Left cardiac atrium (tissue), 4 donors: Measurements from ENCODE around the gene GRIK4. TPM values are rescaled to one million over a fixed set of nuclear protein-coding genes. Genes with fewer than 3 reads are reported as not detected.

Experiments
- ATAC-seq, 2 donors: fragments of 200-7000 bp; cut with Tn5 transposase; one replicate each; pipeline ENCODE4 v1.9.1; 2020; ENCODE audit warnings: mild to moderate bottlenecking in 2 of 2, moderate library complexity in 2 of 2
- DNase-seq: peaks from one replicate; pipeline ENCODE4 v3.0.0-alpha.2; 2020
- intact Hi-C, 2 donors: fragments of 100-400 bp; cut with DNase I; formaldehyde crosslinking; loops; one replicate each; pipeline versions ENCODE4 v1.14.1 to v1.15.1; 2022 to 2023
- total RNA-seq, 2 donors: library from RNA; stranded (reverse); fragmentation: NEBNext Ultra II Directional; extraction: Animal tissue kit (Norgen Biotek cat#: 25700); gene quantifications; one replicate each; pipeline ENCODE4 v1.2.1, GENCODE V29; 2021
- donor health status: DM: no; HTN: yes; CAD: no.
- donor health status: DM: no; HTN: yes; CAD: no; lungs with severe emphysema.
- donor health status: DM: yes; HTN: yes; CAD: no.
- donor health status: Dilated cardiomyopathy.

Gene GRIK4
- total RNA-seq, 2 donors from 2014 or later = 0.35 to 0.55 TPM

DNA sequence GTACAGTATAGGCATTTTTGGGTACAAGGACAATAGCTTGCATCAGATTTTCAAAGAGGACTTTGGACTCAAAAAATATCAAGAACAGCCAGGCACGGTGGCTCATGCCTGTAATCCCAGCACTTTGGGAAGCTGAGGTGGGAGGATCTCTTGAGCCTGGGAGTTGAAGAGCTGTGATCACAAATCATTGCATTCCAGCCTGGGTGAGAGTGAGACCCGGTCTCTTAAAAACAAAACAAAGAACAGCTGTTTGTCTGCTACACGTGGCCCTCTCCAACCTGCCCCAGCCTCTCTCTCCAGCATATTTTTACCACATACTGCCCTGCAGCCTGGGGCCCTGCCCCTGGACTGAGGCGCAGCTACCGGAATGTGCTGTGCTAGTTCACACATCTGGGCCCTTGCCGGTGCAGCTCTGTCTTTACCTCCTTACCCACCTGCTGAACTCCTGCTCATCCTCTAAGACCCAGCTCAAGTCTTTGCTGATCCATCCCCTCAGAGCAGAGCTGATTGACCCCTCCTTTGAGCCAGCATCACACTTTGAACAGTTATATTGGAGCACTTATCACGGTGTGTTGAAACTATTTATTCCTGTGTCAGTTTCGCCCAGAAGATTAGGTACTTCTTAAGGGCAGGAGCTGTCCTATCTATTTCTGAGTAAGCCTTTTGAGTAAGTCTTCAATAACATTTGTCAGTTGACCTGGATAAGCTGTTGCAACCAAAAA is 29.4 kb downstream of the GRIK4 start:
- ATAC-seq = no peak
- DNase-seq = no peak
- intact Hi-C loops = no loop called here

DNA sequence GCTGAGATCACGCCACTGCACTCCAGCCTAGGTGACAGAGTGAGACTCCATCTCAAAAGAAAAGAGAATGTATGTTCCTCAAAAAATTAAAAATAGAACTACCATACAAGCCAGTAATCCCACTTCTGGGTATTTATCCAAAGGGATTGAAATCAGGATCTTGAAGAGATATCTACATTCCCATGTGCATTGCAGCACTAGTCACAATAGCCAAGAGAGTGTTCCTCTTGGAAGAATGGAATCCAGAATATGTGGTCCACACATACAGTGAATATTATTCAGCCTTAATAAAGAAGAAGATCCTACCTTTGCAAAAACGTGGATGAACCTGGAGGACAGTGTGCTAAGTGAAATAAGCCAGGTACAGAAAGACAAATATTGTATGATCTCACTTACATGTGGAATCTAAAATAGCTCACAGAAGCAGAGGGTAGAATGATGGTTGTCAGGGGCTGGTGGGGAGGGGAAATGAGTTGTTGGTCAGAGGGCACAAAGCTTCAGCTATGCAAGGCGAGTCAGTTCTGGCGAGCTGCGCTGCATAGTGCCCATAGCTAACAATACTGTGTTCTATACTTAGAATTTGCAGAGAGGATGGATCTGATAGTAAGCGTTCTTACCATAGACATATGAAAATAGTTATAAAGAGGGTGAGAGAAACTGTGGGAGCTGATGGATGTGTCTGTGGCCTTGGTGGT is 32.1 kb downstream of the GRIK4 start:
- DNase-seq (no peak), ATAC-seq (no peak)
- intact Hi-C loops = no loop called here

DNA sequence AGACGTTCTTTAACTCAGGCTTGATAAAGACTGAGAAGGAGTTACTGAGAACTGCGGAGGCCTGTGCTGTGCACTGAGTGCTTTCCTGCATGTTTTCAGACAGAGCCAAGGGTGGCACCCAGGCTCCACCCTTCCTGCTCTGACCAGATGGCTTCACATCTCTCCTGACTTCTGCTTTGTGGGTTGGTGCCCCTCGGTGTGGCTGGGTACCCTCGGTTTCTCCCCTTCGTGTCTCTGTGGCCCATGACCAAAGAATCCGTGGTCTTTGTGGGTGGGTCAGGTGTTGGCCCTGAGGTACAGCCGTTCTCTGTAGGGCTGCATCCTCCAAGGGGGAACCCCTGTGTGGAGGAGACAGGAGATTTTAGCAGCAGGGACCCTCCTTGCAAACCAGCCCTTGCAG is 34.3 kb downstream of the GRIK4 start:
- intact Hi-C loops = no loop called here
- no peak for DNase-seq
- no peak for ATAC-seq

DNA sequence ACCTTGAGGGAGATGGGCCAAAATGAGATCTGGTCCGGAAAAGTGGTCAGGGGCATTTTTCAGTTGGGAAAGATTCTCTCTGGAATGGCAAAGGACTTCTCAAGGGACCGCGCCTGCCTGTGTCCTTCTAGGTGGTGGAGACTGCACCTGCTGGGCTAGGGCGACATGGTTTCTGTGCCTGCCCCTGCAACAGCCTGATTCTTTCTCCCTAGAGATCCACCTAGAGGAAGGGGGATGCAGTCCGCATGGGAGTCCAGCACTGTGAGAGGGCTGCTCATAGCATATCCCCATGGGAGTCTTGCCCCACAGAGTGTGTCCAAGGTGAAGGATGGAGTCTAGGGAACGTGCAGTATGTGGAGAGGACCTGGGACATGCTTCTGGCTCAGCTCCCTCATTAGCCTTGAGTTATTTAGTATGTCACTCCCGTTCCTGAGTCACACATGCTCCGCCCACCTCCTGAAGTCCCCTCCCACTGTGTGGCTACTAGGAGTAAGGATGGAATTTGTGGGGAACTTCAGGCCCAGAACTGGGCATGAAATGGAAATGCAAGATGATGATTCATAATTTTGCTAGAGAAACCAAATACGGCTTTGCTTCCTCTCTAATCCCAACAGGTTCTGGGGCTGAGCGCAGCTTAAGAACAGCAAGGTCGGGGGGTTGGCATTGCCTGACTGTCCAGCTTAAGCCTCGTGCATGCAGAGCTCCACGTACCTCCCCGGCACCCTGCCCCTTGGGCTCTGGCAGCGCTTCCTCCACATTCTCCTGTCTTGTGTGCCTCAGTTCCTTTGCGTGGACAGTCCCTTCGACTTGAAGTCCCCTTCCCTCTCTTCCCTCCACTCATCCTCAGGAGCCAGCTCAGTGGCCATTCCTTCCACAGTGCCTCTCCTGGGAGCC is 35.0 kb downstream of the GRIK4 start:
- ATAC-seq (peak; percentile 25 to 73), DNase-seq (peak; percentile 67)
- intact Hi-C loops = no loop called here

DNA sequence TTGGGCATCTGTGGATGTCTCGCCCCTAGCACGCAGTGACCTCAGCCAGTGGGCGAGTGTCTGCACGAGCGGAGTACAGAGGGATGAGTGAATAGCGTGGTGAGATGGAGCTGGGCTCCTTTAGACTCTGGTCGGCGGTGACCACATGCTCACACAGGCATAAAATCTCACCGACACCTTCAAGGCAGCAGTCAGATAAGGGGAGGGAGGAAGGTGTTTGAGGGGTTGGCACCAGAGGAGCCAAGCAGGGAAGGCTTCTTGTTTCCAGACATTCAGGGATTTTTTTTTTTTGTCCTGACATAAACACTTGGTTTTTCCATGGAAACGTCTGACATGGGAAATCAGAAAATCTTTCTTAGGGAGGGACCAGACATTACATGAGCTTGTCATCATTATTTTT is 35.8 kb downstream of the GRIK4 start:
- ATAC-seq = peak; percentile 31 to 67

DNA sequence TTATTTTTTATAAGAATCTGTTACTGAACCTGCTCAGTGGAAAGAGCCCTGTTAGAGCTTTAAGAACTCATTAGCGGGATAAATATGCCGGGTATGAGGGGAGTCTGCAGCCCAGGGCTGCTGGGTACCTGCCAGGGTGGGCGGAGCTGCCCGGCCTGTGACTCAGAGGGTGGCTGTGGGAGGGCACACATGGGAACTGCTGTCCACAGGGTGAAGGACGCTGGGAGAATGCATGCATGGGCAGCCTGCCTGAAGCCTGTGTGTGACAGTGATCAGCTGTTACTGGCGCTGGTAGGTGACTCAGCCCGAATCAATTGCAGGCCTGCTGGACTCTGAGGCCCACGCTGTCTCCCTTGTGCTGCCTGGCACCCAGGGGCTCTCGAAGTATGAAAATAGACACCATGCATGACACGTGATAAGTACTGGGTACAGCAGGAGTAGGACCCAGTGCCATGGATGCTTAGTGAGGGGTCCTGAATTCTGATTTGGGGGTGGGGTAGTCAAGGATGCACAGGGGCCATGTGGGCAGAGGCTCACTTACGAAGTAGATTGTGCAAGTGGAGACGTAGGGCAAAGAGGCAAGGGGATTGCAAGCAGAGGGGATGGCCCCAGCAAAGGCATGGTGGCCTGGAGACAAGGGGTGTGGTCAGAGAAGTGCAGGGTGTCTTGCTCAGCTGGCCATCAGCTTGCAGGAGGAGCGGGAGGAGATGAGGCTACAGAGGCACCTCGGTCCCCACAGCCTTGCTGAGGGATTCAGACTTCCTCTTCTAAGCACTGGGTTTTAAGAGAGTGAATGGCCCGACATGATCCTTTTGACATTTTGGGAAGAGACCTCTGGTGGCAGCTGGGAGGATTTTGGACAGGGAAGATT is 36.5 kb downstream of the GRIK4 start:
- intact Hi-C loops = no loop called here

More for the DNA sequence above, 35.8 kb downstream of the GRIK4 start:
- intact Hi-C loops = no loop called here
- DNase-seq = no peak

DNA sequence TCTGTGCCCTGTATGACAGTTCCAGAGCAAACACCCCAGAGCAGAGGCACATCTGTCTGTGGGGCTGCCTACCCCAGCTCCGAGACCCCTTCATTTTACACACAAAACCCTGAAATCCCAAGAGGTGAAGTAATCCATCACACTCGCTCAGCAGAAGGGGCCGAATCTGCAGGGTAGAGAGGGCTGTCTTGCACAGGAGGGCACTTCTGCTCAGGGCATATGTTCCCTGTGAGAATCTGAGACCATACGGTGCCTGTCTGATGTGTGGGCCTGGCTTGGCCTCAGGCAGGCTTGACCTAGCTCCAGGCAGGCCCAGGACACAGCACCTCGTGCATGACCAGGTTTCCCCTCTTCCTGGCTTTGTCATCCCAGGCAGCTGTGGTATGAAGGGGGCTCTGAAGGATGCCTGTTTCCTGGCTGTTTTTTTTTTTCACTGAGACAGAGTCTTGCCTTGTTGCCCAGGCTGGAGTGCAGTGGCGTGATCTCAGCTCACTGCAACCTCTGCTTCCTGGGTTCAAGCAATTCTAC is 37.2 kb downstream of the GRIK4 start:
- no peak for DNase-seq
- intact Hi-C loops = no loop called here
- ATAC-seq = no peak

More for the DNA sequence above, 36.5 kb downstream of the GRIK4 start:
- peak; percentile 91 for DNase-seq
- ATAC-seq = peak; percentile 95 to 96

DNA sequence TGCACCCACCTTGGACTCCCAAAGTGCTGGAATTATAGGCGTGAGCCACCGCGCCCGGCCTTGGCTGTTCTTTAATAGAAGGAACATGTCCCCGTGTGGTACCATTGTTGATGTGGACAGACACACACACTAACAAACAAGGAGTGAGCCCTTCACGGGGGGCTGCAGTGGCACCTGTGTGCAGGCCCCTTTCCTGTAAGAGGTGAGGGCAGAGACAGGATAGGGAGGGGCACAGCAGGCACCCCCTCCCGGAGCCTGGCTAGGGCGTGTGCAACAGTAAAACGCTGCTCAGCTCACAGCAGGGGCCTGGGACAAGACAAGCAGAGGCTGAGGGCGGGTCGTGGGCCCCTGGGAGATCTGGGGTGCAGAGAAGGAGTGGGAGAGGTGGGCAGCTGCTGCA is 37.8 kb downstream of the GRIK4 start:
- ATAC-seq (no peak), DNase-seq (no peak)
- intact Hi-C loops = no loop called here

DNA sequence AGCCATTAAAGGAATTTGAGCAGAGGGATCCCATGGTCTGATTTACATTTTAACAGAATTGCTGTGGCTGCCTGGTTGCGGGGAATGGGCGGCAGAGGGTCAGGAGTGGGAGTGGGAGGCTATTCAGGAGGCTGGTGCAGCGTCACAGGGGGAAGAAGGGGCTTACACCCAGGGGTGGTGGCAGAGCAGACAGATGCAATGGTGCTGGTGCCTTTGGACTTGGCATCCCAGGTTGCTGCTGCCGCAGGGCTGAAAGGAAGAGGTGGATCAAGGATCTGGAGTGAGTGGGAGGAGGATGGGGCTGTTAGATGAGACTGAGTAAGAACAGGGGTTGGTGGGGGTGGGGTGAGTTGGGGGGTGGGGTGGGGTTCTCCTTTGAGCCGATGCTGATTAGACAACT is 38.5 kb downstream of the GRIK4 start:
- ATAC-seq (no peak), DNase-seq (no peak)
- intact Hi-C loops = no loop called here

DNA sequence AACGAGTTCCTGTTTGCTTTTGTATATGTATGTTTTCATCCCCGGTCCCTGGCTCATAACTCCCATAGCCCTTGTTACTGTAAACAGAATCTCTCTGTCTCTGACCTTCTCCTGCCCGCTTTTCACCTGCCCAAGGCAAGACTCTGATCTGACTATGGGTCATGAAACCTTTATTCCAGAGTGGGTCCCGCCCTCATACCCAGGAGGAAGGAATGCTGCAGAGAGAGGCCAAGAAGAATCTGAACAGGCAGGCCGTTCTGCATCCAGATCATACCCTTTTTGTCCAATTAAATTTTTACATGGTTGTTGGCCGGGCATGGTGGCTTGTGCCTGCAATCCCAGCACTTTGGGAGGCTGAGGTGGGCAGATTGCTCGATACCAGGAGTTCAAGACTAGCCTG is 39.6 kb downstream of the GRIK4 start:
- no peak for ATAC-seq
- no peak for DNase-seq

DNA sequence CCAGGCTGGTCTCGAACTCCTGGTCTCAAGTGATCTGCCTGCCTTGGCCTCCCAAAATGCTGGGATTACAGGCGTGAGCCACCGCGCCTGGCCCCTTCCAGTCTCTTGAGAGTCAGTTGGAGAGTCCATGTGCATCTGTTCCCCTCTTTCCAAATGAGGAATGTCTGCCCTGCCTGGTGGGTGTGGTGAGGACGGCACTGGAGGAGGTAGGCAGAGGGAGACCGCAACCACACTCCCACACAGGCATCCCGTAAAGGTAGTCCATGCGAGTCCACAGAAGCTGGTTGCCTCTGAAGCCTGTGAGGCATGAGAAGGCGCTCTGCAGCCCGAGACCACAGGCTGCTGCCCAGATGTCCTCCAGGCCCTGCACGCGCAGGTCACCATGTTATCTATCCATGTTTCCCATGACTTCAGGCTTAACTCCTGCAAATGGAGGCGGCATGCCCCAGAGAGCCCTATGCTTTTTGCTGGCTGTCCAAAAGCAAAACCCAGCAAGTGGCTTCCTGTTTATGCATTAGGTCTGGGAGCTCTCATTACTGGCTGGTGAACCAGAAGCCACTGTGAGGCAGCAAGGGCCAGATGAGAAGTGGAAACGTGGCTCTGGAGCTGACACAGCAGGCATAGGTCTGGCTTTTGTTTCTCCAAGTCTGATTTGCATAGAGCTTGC is 43.4 kb downstream of the GRIK4 start:
- DNase-seq (no peak), ATAC-seq (peak in 1 of 2 donors; percentile 16)
- intact Hi-C loops = no loop called here

More for the DNA sequence above, 39.6 kb downstream of the GRIK4 start:
- intact Hi-C loops = no loop called here

DNA sequence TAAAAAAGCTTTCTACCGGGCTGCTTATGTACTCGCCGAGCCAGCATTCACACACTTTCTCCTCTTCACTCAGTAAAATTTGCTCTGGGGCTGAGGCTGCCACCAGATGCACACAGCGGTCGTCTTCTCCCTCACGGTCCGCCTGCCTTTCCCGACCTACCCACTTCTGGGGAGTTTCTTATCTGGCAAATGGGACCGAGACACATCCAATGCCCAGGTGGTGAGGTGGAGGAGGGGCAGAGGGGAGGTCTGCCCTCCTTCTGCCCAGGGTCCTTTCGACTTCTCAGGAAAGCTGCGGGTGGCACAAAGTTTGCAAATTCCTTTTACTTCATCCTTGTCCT is 43.9 kb downstream of the GRIK4 start:
- intact Hi-C loops = no loop called here
- ATAC-seq (peak in 1 of 2 donors; percentile 15), DNase-seq (no peak)

DNA sequence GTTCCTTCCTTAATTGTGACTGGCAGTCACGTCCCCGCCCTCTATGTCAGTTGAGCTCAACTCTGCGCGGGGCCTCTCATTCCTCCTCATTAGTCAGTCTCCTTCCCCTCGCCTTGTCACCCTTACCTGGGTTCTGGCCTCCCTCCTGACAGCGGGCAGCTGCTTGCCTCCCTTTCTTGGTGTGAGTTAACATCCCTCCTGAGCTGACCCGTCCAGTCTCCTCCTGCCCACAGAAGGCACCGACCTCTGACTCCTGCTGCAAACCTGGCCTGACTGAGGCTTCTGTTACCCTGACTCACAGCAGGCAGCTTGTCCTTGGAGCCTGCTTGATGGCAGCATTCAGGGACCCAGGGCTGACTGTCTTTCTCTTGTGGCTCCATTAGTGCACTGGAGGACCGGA is 45.2 kb downstream of the GRIK4 start:
- intact Hi-C loops = no loop called here
- DNase-seq (no peak), ATAC-seq (no peak)

DNA sequence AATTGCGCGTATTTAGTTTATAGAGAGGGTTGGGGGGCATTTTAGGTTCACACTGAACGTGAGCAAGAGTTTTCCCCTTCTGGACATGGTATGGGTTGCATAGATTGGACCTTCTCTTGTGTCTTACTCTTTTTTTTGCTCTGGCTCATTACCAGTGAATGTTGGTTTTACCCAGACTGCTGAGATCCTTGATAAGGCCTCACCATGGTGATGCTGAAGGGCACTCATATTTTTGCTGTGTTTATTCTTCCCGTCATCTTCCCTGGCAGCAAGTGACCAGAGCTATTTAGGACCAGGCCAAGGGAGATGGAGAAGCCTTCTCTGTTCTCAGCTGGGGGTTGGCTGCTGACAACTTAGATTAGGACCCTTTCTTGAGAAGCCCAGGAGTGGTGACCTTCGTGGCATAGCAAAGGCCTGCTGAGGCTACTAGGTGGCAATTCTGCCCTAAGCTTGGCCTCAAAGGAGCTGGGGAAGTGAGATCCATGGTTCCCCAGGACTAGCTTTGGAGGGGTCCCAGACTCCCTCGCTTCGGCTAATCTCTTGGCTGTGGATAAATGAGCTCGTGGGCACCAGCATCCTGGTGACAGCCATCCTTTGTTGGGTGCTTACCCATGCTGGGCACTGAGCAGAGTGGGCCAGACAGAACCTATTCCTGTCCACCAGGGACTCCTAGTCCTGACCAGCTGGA is 47.3 kb downstream of the GRIK4 start:
- peak in 1 of 2 donors; percentile 27 for ATAC-seq
- no peak for DNase-seq
- intact Hi-C loops = no loop called here

DNA sequence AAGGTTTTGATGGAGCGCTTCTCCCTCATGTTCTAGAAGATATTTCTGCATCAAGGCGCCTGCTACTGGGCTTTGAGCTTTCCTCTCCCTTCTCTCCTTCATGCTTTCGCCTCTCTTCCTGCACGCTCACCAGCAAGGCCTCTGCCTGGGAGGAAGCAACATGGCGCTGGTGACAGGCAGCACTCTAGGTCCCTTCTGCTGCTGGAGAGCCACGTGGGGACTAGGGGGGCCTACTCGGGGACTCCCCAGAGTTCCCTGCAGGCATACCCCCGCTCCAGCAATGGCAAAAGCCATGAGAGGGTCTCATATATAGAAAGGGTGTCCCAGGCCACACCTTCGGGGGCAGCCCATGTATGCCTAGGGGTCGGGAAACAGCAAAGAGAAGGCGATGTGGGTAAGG is 49.7 kb downstream of the GRIK4 start:
- ATAC-seq = no peak
- intact Hi-C loops = no loop called here
- no peak for DNase-seq

DNA sequence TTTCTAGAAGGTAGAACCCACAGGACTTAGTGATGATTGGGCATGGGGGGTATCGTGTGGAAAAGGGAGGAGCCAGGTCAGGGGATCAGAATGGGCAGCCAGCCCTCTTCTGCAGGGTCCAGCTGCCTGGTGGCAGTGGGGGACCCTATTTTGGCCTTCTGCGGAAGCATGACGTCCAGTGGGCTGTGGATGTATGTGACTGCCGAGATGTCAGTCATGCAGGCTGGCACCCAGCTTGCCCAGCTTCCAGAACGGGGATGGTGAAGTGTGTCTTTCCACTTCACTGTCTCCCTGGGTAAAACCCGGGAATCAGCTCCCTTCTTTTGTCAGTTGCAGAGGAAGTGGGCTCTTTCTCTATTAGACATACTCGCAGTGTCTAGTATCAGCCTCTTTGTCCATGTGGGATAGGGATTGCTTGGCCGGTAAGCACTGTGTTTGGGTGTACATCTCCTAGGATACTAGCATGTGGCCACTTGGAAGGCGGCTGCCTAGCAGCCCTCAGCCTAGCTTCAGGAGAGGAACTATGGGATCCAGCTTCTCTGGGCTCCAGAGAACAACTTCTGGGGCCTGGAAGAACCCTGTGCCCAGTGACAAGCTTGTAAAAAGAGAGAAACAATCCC is 51.4 kb downstream of the GRIK4 start:
- DNase-seq (peak; percentile 46), ATAC-seq (peak; percentile 24 to 56)
- intact Hi-C loops = no loop called here
